ENCODE results near the gene CXCL10. TPM values are rescaled to one million over a fixed set of nuclear protein-coding genes. Genes with fewer than 3 reads are reported as not detected.

Gene CXCL10
- total and polyA plus RNA-seq, 10 of the 15 experiments (the other 5 are each of a cell fraction or from before 2014, with no cell fraction given) = 0.46 to 19.5 (median 2.6) TPM

DNA sequence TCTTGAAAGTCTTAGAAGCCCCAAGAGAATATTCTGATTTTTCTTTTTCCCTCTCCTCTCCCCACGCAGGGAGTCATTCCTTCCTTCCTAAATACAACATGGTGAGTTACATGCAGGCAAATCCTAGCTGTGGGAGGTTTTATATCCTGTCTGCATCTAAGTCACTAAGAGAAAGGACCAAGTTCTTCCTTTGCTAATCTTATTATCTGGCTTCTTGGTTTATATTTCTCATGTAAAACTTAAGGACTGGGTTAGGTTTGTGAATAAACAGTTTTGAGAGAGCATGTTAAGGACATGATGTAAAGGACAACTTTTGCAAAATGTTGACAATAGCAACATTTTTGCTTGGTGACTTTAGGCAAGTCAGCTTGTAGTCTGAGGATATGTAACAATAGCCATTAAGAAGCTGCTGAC is 10.9 kb downstream of the CXCL10 start:
- H3K27ac ChIP-seq (ENCODE audit: control insufficient read depth, insufficient read depth) = peak overlapping the region; percentile 85; the same call in 1 of the 2 replicates
- ChIA-PET SMC1A (ENCODE audit: uncharacterized antibody, unreplicated experiment) (interaction anchor here (1.0 to 1.6 kb wide), 5 partner anchors 16 to 72 kb away, joined by 3 to 12 read pairs (median 6); partner anchors contain the start of gene SDAD1), CTCF (interaction anchor here (1.0 to 1.6 kb wide), 4 partner anchors 17 to 50 kb away, joined by 3 to 12 read pairs (median 5); no protein-coding TSS in a partner anchor), POLR2A (interaction anchor here (0.7 kb wide), 1 partner anchor 41 kb away, joined by 3 read pairs; no protein-coding TSS in a partner anchor), RAD21 (ENCODE audit: unreplicated experiment) (interaction anchor here (0.9 to 1.0 kb wide), 2 partner anchors 17 to 42 kb away, joined by 3 to 5 read pairs; no protein-coding TSS in a partner anchor)
- H2AFZ ChIP-seq (ENCODE audit: control insufficient read depth, low read depth, low read length) = no peak overlapping the region
- peaks cover 51% of the 10 kb centered on the region for H3K4me1 ChIP-seq (ENCODE audit: control insufficient read depth, insufficient read depth, low read length)
- no peaks in the 10 kb centered on the region; the same call in 2 of the 3 replicates for H3K9me3 ChIP-seq (replicated peaks; ENCODE audit: control insufficient read depth, insufficient read depth, low read length)
- H3K36me3 ChIP-seq (ENCODE audit: control insufficient read depth in 2 of 2, insufficient read depth in 2 of 2, low read length in 1 of 2) = no peaks in the 10 kb centered on the region
- no peaks in the 10 kb centered on the region; a peak in 1 of 4 replicates for H3K27me3 ChIP-seq (replicated peaks in 1 of 2; ENCODE audit: control insufficient read depth in 2 of 2, insufficient read depth in 2 of 2, low read length in 1 of 2)
- H3K79me2 ChIP-seq (ENCODE audit: control insufficient read depth, insufficient read depth, low read length) = no peaks in the 10 kb centered on the region
- WGBS (ENCODE audit: insufficient coverage, insufficient replicate concordance, low lambda C conversion rate, missing lambda C conversion rate) = 0% methylated on average over 1 of the region's 1 CpG
- no peaks in the 10 kb centered on the region for H4K20me1 ChIP-seq (ENCODE audit: control insufficient read depth, insufficient read depth)
- intact Hi-C loops (cut with micrococcal nuclease; ENCODE audit: unreplicated experiment) = loop anchor here (5.0 kb wide), 1 partner anchor 45 kb away; no protein-coding TSS in a partner anchor
- H3K4me3 ChIP-seq = no peak overlapping the region; the same call in 1 of the 2 replicates
- in situ Hi-C loops (cut with MboI) = no loop called here
- no peak overlapping the region; the same call in 1 of the 2 replicates for H3K9ac ChIP-seq (ENCODE audit: control insufficient read depth, insufficient read depth, low read length)
- BruUV-seq (replicated peaks) = no TSS peak
- TF ChIP-seq TCF12 (IDR thresholded peaks at IDR 0.05; ENCODE audit: low read depth, low read length) = no peak
- 0 out of 2 replicates have a peak, but pooled peaks have one; percentile 8 for TF ChIP-seq DPF2 (IDR thresholded peaks at IDR 0.05)
- peak; percentile 87 for TF ChIP-seq MEF2B (IDR thresholded peaks at IDR 0.05; ENCODE audit: partially characterized antibody, poor library complexity, severe bottlenecking)
- TF ChIP-seq SMARCA5 (IDR thresholded peaks at IDR 0.05) = no peak
- TF ChIP-seq IKZF2 (IDR thresholded peaks at IDR 0.05) = peak in 1 of 2 experiments; percentile 53; a peak in 1 of 4 replicates
- TF ChIP-seq BMI1 (IDR thresholded peaks at IDR 0.05; ENCODE audit: borderline replicate concordance) = 0 out of 2 replicates have a peak, but pooled peaks have one; percentile 12
- TF ChIP-seq GATAD2B (conservative IDR thresholded peaks at IDR 0.05; ENCODE audit: low read depth) = no peak
- TF ChIP-seq, protein P1, sequence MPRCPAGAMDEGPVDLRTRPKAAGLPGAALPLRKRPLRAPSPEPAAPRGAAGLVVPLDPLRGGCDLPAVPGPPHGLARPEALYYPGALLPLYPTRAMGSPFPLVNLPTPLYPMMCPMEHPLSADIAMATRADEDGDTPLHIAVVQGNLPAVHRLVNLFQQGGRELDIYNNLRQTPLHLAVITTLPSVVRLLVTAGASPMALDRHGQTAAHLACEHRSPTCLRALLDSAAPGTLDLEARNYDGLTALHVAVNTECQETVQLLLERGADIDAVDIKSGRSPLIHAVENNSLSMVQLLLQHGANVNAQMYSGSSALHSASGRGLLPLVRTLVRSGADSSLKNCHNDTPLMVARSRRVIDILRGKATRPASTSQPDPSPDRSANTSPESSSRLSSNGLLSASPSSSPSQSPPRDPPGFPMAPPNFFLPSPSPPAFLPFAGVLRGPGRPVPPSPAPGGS (IDR thresholded peaks at IDR 0.05; ENCODE audit: borderline replicate concordance, insufficient read depth, low read depth, low read length, poor library complexity, severe bottlenecking) = peak; percentile 1
- FAIRE-seq (peak; percentile 7), DNase-seq (ENCODE audit: low read depth, low spot score) (no peak), ATAC-seq (no peak; the same call in 2 of the 3 replicates)
- peak overlapping the region; percentile 96; the same call in 1 of the 2 replicates for H3K4me2 ChIP-seq (ENCODE audit: control insufficient read depth, insufficient read depth)

All from GM12878 (cell line).